Measurements from ENCODE around the gene ADAT2. TPM values are rescaled to one million over a fixed set of nuclear protein-coding genes. Genes with fewer than 3 reads are reported as not detected.

The ADAT2 gene
- total and polyA plus RNA-seq, 2 of the 13 experiments (the other 11 are each of a cell fraction or from before 2014, with no cell fraction given), result 10.5 to 18.3 TPM

- TF ChIP-seq ZNF556 (CRISPR knock-in tag; IDR thresholded peaks at IDR 0.05; ENCODE audit: borderline replicate concordance) (peak; percentile 68; the same call in 1 of the 2 replicates), CBX5 (CRISPR knock-in tag; IDR thresholded peaks at IDR 0.05; ENCODE audit: borderline replicate concordance) (peak; percentile 82; the same call in 1 of the 2 replicates), HNRNPH1 (optimal IDR thresholded peaks at IDR 0.05; ENCODE audit: low read depth, low read length) (no peak), ZFY (CRISPR knock-in tag; IDR thresholded peaks at IDR 0.05) (no peak), ZNF770 (CRISPR knock-in tag; IDR thresholded peaks at IDR 0.05) (no peak), ZGPAT (CRISPR knock-in tag; IDR thresholded peaks at IDR 0.05) (peak; percentile 94), ZC3H13 (CRISPR knock-in tag; IDR thresholded peaks at IDR 0.05) (no peak), ZNF737 (CRISPR knock-in tag; IDR thresholded peaks at IDR 0.05; ENCODE audit: borderline replicate concordance) (no peak), HNF1B (CRISPR knock-in tag; IDR thresholded peaks at IDR 0.05) (0 out of 2 replicates have a peak, but pooled peaks have one; percentile 61), NFYC (CRISPR knock-in tag; IDR thresholded peaks at IDR 0.05) (peak; percentile 15; the same call in 1 of the 2 replicates), FOXM1 (CRISPR knock-in tag; IDR thresholded peaks at IDR 0.05) (no peak), ZIK1 (CRISPR knock-in tag; IDR thresholded peaks at IDR 0.05; ENCODE audit: borderline replicate concordance, low read depth) (no peak), ZNF713 (CRISPR knock-in tag; IDR thresholded peaks at IDR 0.05) (no peak), GATAD1 (CRISPR knock-in tag; IDR thresholded peaks at IDR 0.05) (no peak; the same call in 1 of the 2 replicates), ZNF567 (CRISPR knock-in tag; IDR thresholded peaks at IDR 0.05; ENCODE audit: borderline replicate concordance) (no peak), JUND (CRISPR knock-in tag; IDR thresholded peaks at IDR 0.05) (peak; percentile 94)
These were observed 53.0 kb downstream of the ADAT2 start (continued) for GRCh38 chr6:143397227-143398222.
